GM18907 (cell line): ENCODE data around the gene ATXN7L3B.
A peak's percentile ranks its signal among the peaks of the same experiment; 100 is the strongest.
"Not testable (repeated sequence)": the region's sequence is repeated elsewhere in the genome, so short reads cannot be mapped to it uniquely, and the experiment has no call there.

ENCODE experiments used
- ATAC-seq: cut with Tn5 transposase; IDR thresholded peaks from one replicate; pipeline ENCODE4 v1.9.1; 2021; ENCODE audit warnings: mild to moderate bottlenecking, moderate library complexity; ENCODE audit not compliant: unreplicated experiment

ATXN7L3B gene, protein sequence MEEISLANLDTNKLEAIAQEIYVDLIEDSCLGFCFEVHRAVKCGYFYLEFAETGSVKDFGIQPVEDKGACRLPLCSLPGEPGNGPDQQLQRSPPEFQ

DNA sequence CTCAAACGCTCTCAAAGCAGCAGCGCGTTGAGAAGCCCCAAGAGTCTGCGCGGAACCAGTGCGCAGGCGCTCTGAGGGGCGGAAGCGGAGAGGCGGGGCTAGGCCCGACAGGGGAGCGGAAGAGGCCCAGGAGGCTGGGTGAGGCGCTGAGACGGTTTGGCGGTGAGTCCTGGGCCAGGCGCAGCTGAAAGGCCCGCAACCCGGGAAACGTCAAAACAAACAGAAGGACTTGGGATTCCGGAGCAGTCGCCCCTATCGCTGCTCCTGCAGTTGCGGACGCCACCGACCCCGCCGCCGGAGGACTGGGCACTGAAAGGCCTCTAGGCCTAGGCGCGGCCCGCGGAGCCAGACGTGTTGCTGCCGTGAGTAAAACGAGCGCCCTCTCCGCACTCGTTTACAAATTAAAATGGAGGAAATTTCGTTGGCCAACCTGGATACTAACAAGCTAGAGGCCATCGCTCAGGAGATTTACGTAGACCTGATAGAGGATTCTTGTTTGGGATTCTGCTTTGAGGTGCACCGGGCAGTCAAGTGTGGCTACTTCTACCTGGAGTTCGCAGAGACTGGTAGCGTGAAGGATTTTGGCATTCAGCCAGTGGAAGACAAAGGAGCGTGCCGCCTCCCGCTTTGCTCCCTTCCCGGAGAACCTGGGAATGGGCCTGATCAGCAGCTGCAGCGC is at the start of gene ATXN7L3B:
TSS of gene ATXN7L3B (plus strand) at position 129 of the 679 bp plus-strand sequence. CDS start at position 407, 278 bp downstream.
- peak; percentile 97 for ATAC-seq

DNA sequence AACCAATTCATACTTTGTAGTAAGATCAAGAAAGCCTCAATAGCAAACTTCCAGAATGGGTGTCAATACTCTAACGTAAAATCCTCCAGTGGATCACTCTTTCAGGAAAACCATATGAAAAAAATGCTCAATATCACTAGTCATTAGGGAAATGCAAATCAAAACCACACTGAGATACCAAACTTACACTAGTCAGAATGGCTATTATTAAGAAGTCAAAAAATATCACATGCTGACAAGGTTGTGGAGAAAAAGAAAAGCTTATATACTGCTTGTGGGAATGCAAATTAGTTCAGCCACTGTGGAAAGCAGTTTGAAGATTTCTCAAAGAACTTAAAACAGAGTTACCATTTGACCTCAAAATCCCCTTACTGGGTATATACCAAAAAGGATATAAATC is 49.5 kb upstream of the ATXN7L3B start:
- ATAC-seq = peak; percentile 52

DNA sequence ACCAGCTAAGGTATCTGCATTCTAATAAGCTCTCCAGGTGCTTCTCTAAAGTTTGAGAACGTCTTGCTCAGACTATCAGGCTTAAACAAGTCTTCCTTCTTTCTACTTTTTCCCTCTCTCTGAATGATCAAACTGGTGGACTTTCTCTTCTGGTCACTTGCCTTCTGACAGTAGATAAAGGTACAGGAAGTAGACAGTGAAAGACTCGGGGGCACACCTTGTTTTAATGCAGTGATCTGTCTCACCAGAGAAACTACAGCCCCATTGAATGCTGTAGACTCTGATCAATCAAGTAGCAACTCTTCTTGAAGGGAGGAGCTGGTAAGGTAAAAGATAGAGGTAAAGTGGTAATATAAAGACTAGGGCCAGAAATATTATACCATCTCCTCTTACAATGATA is 48.1 kb upstream of the ATXN7L3B start:
- peak; percentile 39 for ATAC-seq

DNA sequence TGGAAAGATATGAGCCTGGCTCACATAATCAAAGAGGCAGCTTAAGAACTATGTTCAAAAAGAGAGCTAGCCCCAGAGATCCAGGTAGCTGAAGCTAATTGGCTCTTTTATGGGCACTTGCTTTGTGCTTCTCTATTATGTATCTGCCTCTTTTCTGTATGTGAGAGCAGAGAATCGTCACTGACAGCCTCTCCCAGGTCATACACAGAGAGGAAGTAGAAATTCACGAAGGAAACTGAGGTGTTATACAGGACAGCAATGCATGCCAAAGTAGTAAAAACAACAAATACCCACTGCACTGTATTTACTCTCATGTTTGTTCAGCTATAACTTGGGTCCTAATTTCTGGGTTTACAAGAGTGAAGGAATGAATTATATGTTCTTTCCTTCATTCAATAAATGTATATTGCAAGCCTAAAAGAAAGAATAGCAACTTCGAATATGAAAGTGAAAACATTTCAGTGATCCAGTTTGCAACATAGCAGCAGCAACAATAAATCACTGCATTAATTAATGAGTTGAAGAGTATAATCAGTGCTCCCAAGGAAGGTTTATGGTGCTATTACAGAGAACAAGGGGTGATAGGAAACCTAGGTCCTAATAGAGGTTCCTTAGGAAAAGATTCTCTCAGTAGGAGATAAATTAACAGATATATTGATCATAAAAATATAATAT is 47.1 kb upstream of the ATXN7L3B start:
- ATAC-seq = peak; percentile 86

DNA sequence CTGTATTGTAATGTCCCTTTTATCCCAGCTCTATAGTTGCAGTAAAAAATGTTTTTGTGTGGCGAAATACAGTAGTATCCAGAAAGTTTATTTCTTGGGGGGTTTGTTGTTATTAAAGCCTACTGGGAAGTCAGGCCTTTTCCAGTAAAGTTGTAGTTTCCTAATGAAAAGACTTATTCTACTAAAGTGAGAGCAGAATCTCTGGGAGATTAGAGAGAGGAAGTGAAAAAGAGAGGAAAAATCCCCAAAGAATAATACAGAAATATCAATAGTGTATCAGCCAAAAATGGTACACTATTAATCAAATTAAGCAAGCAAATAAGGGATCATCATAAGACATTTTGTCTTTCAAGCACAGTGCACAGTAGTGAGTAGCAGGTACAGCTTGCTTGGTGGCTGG is 46.3 kb upstream of the ATXN7L3B start:
- no peak for ATAC-seq

DNA sequence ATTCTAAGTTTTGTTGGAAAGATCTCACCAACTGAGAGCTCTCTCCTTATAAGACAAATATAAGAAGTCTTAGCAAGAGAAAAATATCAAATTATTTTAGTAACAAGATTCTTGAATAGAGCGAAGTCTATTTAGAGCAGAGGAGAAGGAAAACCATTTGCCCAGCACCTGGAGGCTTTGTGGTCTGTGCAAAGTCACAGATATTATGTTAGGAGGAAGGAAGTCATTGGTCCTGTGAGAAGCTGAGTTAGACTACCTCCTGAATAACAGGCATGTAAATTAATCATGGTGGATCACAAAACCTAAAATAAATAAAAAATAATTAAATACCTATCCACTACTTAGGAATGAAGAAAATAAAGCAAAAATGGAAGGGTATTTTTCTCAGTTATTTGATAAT is 38.4 kb upstream of the ATXN7L3B start:
- ATAC-seq = no peak

DNA sequence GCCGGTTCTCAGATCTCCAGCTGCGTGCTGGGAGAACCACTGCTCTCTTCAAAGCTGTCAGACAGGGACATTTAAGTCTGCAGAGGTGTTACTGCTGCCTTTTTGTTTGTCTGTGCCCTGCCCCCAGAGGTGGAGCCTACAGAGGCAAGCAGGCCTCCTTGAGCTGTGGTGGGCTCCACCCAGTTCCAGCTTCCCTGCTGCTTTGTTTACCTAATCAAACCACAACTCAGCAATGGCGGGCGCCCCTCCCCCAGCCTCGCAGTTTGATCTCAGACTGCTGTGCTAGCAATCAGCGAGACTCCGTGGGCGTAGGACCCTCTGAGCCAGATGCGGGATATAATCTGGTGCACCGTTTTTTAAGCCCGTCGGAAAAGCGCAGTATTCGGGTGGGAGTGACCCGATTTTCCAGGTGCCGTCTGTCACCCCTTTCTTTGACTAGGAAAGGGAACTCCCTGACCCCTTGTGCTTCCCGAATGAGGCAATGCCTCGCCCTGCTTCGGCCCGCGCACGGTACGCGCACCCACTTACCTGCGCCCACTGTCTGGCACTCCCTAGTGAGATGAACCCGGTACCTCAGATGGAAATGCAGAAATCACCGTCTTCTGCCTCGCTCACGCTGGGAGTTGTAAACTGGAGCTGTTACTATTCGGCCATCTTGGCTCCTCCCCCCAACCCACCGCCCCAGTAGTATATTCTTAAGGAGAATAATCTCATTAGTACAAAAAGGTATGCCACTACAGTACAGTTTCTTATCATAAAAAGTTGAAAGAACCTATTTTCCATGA is 28.6 kb upstream of the ATXN7L3B start:
- ATAC-seq = not testable (repeated sequence)

DNA sequence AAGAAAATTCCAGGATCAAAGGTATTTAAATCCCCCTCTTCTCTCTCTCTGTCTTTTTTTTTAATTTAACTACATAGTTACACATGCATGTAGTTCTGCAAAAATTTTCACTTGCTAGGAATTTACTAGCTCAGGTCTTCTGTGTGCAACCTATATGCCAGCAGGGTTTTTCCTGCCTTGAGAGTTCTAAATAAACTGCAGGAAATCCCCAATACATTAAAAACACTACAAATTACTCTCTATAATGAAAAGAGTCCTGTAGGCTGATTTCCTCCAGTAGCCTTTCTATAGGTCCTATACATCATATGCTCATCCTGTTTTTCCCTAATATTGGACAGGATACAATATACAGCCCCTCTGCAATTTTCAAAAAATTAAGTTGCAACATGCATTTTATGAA is 27.7 kb upstream of the ATXN7L3B start:
- no peak for ATAC-seq

DNA sequence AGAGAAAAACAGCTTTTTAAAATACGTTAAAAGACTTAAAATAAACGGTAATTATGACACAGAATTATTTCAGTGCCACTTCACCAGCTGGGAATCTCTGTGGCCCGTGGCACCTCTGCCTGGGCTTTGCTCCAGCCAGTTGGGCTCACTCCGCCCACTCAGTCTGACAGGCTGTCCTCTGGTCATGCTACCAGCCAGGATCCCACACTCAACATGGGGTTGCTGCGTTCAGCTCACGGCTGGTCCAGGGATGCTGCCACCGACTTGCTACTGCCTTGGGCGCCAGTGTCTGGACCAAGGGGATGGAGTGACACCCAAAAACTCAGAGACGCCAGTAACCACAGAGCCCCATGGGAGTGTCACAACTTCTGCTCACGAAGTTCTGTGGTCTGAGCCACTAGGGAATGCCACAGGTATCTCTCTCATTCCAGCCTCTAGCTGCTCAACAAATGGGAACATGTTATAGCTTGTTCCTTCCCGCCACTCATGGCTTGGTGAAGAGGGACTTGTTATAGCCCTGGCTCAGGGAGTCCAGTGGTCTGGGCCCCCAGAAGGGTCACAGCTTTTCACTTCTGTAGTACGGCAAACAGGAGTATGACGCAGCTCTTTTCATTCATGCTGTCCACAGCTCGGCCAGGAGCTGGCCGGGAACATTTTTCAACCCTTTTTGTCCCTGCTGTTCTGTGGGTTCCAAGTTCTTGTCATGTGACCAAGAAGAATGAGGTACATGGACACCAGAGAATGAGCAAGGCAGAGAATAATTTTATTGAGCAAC is 23.4 kb upstream of the ATXN7L3B start:
- no peak for ATAC-seq

DNA sequence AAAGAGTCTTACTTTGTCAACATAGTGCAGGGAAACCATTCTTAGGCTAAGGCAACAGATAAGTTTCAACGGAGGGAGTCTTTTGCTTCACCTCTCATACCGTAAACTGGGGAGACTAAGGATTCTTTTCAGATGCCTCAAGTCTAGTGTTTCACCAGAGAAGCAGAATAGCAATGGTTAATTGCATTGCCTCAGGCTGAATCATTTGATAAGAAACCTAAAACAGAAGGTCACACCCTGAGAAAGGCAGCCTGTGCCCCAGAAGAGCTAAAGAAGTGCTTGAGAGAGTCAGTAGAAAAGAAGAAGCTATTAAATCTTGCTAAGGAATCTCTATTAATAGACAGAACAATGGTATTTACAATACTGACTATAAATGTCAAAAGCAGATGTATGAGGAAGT is 21.8 kb upstream of the ATXN7L3B start:
- ATAC-seq = no peak

DNA sequence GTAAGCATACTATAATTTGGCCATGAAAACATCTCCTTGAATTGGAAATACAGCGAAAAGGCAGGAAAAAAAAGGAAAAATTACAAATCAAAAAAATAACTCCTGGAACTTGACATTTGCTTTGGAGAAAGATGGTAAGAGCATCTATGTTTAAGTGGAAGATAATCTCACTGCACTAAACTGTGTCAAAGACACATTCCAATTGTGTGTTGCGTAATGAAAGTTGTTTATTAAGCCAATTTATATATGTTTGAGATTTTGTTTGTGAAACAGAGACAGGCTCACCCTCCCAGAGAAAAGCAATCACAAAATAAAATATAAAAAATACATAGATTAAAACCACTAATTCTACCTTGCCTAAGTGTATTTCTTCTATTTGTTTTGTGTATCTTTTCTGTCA is 11.1 kb upstream of the ATXN7L3B start:
- ATAC-seq = no peak

DNA sequence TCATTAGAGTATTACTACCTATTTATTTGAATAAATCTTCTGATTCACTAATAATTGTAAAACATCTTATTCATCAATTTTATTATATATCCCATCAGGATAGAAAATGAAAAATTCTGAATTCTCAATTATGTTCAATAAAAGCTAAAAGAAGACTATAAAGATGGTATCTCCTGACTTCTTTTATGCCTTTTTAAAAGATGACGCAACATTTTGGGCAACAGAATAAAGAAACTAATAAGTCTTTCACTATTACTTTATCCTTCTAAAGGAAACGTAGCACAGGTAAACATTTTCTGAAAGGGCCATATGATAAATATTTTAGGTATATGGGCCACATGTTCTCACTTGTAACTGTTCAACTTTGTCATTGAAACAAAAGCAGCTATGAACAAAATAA is 10.1 kb upstream of the ATXN7L3B start:
- ATAC-seq = no peak

DNA sequence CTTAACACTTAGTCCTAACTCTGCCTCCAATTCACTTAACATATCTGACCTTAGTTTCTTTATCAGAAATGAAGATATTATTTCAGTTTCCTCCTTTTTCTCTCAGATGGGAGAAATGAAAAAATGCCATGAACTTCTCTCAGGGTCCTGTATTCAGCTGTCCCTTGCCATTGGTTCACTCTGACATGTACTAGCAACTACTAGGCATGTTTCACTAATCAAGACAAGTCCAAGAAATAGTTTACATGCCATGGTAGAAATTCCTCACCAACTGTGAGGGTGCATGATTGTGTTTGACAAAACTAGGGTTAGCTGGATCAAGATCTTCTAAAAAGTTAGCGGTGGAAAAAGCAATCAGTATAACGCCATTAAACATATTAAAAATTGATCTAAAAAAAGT is 7.0 kb upstream of the ATXN7L3B start:
- no peak for ATAC-seq

DNA sequence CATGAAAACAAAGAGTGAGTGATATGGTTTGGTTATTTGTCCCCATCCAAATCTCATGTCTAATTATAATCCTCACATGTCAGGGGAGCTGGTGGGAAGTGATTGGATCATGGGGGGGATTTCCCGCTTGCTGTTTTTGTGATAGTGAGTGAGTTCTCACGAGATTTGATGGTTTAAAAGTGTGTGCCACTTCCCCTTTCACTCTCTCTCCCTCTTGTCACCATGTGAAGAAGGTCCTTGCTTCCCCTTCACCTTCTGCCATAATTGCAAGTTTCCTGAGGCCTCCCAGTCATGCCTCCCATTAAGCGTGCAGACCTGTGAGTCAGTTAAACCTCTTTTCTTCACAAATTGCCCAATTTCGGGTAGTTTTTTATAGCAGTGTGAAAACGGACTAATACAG is 2.1 kb upstream of the ATXN7L3B start:
- no peak for ATAC-seq

DNA sequence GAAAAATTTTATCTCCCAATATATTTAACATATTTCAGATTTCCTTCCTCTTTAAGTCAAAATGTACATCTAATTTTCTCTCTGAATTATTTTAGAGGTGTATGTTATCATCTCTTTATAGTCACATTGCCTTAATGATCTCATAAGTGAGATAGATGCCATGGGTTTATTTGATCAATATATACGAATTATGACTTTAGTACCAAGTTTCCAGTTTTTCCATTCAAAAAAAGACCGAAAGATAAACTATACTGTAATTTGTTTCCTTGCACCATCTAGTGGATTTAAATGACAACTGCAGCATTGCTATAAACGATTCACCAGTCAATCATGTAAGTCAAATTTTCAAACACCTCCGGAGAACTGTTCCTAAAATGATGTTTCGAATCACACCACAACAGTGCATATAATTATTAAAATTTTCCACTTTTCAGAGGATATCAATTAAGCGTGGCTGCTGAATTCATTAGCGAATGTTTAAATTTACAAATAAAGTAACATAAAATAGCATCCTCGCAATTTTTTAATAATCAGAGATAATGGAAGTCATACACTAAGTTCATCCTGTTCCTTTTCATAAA is 419 bp upstream of the ATXN7L3B start:
- ATAC-seq = peak; percentile 75

DNA sequence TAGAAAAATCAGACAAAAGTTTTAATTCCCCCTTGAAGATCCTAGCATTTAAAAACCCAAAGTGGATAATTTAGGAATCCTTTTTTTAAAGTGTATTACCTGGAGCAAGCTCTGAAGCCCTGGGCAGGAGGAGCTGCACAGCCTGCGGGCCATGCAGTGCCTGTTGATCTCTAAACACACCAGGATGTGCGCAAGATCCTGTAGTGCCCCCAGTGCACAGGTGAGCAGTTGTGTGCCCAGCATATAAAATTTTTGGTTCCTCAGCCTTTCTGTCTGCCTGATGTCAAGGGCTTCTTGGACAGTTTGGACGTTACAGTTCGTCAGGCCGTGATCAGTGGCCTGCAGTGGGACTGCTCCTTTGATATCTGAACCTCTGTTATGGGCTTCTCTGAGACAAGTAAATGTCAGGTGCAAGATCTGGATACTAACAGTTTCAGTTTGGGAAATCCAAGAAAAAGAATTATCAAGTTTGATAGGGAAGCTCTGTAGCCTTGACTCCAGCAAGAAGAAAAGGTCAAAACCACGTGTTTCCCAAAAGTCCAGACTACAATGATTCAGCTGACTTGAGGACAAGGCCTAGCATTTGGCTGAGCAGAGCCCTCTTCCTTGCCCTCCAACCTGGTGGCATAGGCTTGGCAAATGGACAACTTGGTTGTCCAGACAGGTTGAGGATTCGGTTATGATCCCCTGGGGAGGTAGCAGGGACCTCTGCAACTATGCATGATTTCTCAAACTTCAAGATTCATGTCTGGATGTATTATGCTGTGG is 1.0 kb downstream of the ATXN7L3B start:
- peak; percentile 26 for ATAC-seq

DNA sequence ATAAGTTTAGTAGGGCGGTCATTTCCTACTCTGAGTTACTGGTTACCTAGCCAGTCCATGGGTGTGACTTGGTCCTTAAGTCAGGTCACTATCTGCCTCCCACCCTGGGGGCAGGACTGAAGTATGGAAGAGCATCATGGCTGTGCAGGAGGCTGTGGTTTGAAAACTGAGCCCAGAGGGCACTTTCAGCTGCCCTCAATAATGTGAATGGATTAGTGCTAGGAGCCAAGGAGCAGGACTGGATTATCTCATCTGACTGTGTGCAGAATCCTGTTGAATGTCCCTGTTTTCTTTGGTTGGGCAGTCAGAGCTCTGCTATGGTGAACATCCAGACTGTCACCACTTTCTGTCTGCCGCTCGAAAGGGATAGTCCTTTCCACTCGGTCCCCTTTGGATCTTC is 1.6 kb downstream of the ATXN7L3B start:
- ATAC-seq = no peak

DNA sequence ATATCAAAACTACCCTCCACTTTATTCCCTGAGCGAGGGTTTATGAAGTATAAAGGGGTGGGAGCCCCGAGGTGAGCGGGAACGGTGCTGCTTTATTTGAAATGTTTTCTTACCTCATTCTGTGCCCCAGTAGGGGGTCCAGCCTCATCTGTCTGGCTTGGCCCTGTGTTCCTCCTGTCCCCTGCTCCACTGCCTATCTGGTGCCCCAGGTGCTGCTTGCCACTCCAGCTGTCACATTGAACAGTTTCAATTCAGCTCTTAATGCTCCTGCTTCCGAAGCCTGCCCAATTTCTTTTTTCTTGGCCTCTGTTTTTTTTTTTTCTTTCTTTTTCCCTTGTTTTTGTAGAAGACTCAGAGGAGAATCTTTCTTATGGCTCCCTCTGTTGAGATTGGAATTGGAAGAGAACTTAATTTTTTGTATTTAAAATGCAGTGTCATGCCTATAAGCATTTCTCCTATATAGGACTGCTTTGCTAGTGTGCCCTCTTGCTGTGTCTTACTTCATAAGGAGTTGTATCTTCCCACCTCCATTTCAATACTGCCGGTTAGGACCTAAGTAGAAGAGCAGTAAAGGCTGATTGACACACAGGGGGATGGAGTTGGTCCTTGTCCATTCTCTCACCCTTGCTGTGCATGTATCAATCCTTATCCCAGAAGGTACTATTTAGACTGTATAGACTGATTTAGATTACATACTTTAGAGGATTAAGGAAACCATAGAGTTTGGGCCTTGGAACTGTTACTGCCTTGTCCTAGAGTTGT is 2.3 kb downstream of the ATXN7L3B start:
- ATAC-seq = no peak

DNA sequence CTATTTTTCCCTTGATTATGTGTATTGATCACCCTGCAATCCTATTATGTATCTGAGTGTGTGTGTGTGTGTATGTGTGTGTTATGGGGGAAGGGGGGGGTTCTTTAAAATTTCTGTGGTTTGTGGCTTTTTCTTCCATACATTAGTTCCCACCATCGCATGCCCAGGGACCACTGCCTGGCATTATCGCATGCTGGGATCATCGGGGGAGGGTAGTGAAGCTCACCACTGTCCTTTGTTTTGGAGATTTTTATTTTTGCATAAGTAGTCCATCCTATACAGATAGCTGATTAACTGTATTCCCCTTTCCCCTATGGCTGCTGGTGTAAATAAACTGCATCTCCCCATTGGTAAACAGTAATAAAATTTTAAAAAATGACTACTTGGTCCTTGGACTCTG is 3.4 kb downstream of the ATXN7L3B start:
- no peak for ATAC-seq
